A673 (cell line): ENCODE data around the gene EEIG1.

Experiments used
- CTCF ChIP-seq: fragments of 300-800, 200-600 bp; sonication (generic); conservative IDR thresholded peaks from 2 replicates; pipeline ENCODE4 v1.5.1; 2017; ENCODE audit warnings: low read depth, mild to moderate bottlenecking, antibody characterized with exemption, low read length, moderate library complexity, mixed read lengths
- EZH2 ChIP-seq: fragments of 200-600 bp; sonication (generic); IDR thresholded peaks from 2 replicates; pipeline ENCODE4 v1.6.1; 2017; ENCODE audit warnings: borderline replicate concordance, low read depth, mild to moderate bottlenecking, mixed read lengths, antibody characterized with exemption, low read length; ENCODE audit not compliant: poor library complexity, severe bottlenecking

- TF ChIP-seq CTCF: no peak
- no peak for TF ChIP-seq EZH2
Measured at GRCh38 chr9:127989094-127989493, 8.3 kb upstream of the EEIG1 start.
